Measurements from ENCODE around the gene AK1. TPM values are rescaled to one million over a fixed set of nuclear protein-coding genes. Genes with fewer than 3 reads are reported as not detected.

The AK1 gene, protein sequence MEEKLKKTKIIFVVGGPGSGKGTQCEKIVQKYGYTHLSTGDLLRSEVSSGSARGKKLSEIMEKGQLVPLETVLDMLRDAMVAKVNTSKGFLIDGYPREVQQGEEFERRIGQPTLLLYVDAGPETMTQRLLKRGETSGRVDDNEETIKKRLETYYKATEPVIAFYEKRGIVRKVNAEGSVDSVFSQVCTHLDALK
- 18.5 and 20.4 TPM in 2 replicates for total RNA-seq (2014; rRNA removed; shearing (Covaris generic))

DNA sequence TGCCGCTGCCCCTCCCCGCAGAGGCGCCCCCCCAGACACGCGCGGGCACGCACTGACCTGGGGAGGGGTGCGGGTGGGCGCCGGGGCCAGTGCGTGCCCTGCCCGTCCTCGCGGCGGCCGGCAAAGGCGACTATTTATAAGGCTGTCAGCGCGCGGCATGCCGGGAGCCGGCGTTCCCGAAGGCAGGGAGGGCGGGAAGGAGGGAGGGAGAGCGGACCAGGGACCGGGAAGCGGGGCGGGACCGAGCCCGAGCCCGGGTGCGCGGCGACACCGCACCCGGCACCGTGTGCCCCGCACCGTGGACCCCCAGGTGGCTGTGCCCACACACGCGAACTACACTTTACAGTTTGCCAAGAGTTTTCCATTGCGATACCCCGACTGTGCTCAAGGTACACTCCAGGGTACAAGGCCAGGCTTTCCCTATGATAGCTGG, at the start of gene AK1:
AK1 (minus strand) TSS at position 110 of the 433 bp plus-strand sequence. CDS start 3,058 bp downstream, outside the sequence.
- H3K27me3 ChIP-seq (ENCODE audit: control insufficient read depth, insufficient read depth, low read length): peaks cover 1% of the 10 kb centered on the region; the same call in 1 of the 2 replicates
- H3K36me3 ChIP-seq (replicated peaks; ENCODE audit: control insufficient read depth, insufficient read depth, low read length): no peaks in the 10 kb centered on the region
- H3K4me3 ChIP-seq (ENCODE audit: insufficient read depth, low read depth, low read length): peak within 1 kb of the TSS; percentile 67
- DNase-seq: peak; percentile 94

DNA sequence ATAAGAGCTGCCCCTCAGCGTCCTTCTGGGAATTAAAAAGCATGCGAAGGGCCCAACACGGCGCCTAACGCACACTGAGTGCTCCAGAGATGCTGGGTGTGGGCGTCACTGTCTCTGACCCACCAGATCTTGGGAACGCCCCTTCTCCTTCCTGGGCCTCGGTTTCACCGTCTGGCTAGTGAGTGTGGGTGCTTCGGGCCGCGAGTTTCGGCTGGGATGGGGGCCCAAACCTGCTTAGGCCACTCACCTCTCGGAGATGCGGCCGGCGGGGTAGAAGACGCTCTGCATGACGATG, 49.4 kb upstream of the AK1 start:
- Histone ChIP-seq H3K4me3 (ENCODE audit: insufficient read depth, low read depth, low read length) (peak overlapping the region; percentile 70), H3K27me3 (ENCODE audit: control insufficient read depth, insufficient read depth, low read length) (peaks cover 42% of the 10 kb centered on the region), H3K36me3 (replicated peaks; ENCODE audit: control insufficient read depth, insufficient read depth, low read length) (no peaks in the 10 kb centered on the region)
- no peak for DNase-seq

DNA sequence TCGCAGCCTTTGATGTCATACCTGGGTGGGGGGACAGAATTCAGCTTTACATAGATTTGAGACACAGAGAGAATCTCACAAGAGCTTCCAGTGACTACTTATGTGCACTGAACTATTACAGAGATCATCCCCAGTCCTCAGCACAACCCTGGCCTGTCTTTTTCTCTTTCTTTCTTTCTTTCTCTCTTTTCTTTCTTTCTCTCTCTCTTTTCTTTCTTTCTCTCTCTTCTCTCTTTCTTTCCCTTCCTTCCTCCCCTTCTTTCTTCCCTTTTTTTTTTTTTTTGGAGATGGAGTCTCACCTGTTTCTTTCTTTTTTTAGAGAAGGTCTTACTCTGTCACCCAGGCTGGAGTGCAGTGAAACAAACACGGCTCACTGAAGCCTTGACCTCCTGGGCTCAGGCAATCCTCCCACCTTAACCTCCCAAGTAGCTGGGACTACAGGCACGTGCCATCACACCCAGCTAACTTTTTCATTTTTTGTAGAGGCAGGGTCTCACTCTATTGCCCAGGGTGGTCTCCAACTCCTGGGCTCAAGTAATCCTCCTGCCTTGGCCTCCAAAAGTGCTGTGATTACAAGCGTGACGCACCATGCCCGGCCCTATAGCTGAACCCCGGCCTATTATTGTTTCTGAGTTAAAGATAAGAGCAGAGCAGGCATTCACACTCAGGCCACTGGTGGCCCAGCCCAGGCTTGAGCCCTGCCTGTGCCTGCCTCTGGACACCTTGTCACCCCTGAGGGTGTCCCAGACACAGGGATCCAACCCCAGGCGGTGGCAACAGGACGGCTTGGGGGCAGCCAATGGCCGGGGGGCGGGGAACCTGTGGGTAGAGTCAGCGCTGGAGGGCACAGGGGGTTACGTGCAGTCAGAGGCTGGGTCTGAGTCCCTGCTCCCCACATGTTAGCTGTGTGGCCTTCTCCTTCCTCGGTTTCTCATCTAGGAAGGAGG, 48.8 kb upstream of the AK1 start:
- peak overlapping the region; percentile 70 for H3K4me3 ChIP-seq (ENCODE audit: insufficient read depth, low read depth, low read length)
- H3K36me3 ChIP-seq (replicated peaks; ENCODE audit: control insufficient read depth, insufficient read depth, low read length): no peaks in the 10 kb centered on the region
- no peak for DNase-seq
- H3K27me3 ChIP-seq (ENCODE audit: control insufficient read depth, insufficient read depth, low read length): peaks cover 45% of the 10 kb centered on the region

DNA sequence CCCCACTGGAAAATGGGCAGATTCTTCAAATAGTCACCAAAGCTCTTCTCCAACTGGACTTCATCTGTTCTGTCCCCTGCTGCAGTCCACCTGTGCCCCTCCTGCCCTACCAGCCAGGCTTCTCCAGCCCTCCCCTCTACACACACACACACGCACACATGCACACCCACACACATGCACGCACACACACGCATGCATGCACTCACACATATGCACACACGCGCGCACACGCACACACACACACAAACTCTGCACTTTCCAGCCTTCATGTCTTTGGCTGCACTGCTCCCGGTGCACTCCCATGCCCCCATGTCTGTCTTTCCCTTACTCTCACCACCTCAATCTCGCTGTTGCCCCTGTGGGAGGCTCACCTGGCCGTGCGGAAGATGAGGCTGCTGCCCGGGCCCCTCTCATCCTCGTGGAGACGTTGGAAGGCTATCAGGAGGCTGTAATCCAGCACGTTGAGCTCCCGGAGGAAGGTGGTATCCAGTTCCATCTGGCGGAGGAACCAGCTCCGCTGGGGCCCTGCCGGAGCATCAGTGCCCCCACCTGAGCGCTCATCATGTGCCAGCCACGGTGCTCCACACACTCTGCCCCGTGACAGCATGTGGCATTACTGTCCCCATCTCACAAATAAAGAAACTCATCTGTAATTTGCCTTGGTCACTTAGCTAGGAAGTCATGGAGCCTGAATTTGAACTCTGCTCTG, 47.4 kb upstream of the AK1 start:
- Histone ChIP-seq H3K4me3 (ENCODE audit: insufficient read depth, low read depth, low read length) (no peak overlapping the region), H3K27me3 (ENCODE audit: control insufficient read depth, insufficient read depth, low read length) (peaks cover 42% of the 10 kb centered on the region), H3K36me3 (replicated peaks; ENCODE audit: control insufficient read depth, insufficient read depth, low read length) (no peaks in the 10 kb centered on the region)
- DNase-seq: no peak

GRCh38 chr9:127923771-127924170, 46.3 kb upstream of the AK1 start:
- no peak for DNase-seq
- Histone ChIP-seq H3K36me3 (replicated peaks; ENCODE audit: control insufficient read depth, insufficient read depth, low read length) (no peaks in the 10 kb centered on the region), H3K4me3 (ENCODE audit: insufficient read depth, low read depth, low read length) (no peak overlapping the region), H3K27me3 (ENCODE audit: control insufficient read depth, insufficient read depth, low read length) (peaks cover 31% of the 10 kb centered on the region)

DNA sequence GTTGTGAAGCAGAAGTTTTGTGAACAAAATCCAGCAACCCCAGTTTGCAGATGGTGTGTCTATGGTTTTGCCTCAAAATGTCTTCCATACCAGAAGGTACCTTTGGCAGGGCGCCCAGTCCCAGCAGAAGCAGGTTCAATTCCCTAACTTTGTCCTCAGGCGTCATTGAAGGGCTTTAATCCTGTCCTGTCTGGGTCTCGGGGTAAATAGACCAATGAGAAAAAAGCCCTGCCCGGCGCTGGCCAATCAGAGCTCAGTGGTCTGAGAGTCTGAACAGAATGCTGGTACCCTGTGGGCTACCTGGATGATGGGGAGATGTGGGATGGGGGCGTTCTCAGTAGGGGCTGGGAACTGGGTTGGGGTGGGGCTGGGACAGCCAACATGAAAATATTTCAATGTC, 45.6 kb upstream of the AK1 start:
- DNase-seq: peak; percentile 90
- peaks cover 25% of the 10 kb centered on the region; the same call in 1 of the 2 replicates for H3K27me3 ChIP-seq (ENCODE audit: control insufficient read depth, insufficient read depth, low read length)

DNA sequence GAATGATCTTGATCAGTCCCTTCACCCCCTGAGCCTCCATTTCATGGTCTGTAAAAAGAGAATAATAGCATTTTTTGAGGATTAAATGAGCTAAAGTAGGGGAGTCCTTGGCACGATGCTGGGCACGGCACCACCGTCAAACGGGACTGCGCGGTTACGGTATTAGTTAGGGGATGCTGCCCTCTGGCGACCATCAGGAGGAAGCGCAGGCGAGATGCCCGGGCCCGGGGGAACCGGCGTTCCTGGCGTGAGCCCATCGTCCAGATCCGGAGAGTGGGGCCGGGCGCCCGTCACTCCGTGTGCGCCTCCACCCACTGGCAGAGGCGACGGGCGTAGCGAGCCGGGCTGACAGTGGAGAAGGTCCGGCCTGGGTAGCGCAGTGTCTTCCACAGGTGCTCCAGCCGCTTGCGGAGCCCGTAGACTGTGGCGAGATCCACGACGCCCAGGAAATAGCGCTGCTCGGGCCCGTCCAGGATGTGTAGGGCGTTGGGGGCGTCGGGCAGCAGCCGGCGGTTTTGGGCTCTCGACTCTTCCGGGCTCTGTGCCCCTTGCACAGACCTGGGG, 44.2 kb upstream of the AK1 start:
- H3K27me3 ChIP-seq (ENCODE audit: control insufficient read depth, insufficient read depth, low read length): peaks cover 13% of the 10 kb centered on the region; the same call in 1 of the 2 replicates
- peak; percentile 97 for DNase-seq
- no peaks in the 10 kb centered on the region for H3K36me3 ChIP-seq (replicated peaks; ENCODE audit: control insufficient read depth, insufficient read depth, low read length)
- H3K4me3 ChIP-seq (ENCODE audit: insufficient read depth, low read depth, low read length): 0 out of 2 replicates have a peak overlapping the region, but pooled peaks have one; percentile 2

More for the DNA sequence above, 45.6 kb upstream of the AK1 start:
- Histone ChIP-seq H3K36me3 (replicated peaks; ENCODE audit: control insufficient read depth, insufficient read depth, low read length) (no peaks in the 10 kb centered on the region), H3K4me3 (ENCODE audit: insufficient read depth, low read depth, low read length) (no peak overlapping the region)

- Histone ChIP-seq H3K27me3 (ENCODE audit: control insufficient read depth, insufficient read depth, low read length) (peaks cover 12% of the 10 kb centered on the region; the same call in 1 of the 2 replicates), H3K4me3 (ENCODE audit: insufficient read depth, low read depth, low read length) (no peak overlapping the region), H3K36me3 (replicated peaks; ENCODE audit: control insufficient read depth, insufficient read depth, low read length) (no peaks in the 10 kb centered on the region)
- DNase-seq: no peak
Measured at GRCh38 chr9:127920794-127921193, 43.3 kb upstream of the AK1 start.

DNA sequence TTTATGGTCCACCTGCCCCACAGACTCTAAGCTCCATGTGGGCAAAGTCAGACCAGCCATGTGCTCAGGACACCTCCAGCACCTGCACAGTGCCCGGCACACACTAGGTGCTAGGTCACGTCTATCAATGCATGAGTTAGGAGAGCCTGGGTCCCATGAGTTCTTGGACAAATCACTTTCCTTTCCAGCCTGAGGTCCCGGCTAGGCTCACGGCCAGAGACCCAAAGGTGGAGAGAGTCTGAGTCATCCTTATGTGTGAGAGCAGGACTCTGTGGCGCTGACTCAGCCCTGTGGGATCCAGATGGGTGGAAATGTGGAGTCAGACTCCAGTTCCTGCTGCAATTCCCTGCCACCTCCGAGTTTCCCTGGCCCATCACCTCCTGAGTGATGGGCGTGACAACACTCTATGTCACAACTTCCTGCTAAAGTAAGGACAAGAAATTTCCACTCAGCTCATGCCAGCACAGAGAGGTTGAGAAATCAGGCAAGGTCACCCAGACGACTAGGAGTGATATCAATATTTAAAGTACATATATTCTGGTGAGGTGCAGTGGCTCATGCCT, 41.9 kb upstream of the AK1 start:
- H3K27me3 ChIP-seq (ENCODE audit: control insufficient read depth, insufficient read depth, low read length): peaks cover 10% of the 10 kb centered on the region; the same call in 1 of the 2 replicates
- H3K36me3 ChIP-seq (replicated peaks; ENCODE audit: control insufficient read depth, insufficient read depth, low read length): no peaks in the 10 kb centered on the region
- DNase-seq: no peak
- H3K4me3 ChIP-seq (ENCODE audit: insufficient read depth, low read depth, low read length): no peak overlapping the region

- H3K27me3 ChIP-seq (ENCODE audit: control insufficient read depth, insufficient read depth, low read length): peaks cover 10% of the 10 kb centered on the region; the same call in 1 of the 2 replicates
- H3K36me3 ChIP-seq (replicated peaks; ENCODE audit: control insufficient read depth, insufficient read depth, low read length): no peaks in the 10 kb centered on the region
- H3K4me3 ChIP-seq (ENCODE audit: insufficient read depth, low read depth, low read length): no peak overlapping the region
- DNase-seq: peak; percentile 80
Measured at GRCh38 chr9:127918183-127919107, 41.0 kb upstream of the AK1 start.

DNA sequence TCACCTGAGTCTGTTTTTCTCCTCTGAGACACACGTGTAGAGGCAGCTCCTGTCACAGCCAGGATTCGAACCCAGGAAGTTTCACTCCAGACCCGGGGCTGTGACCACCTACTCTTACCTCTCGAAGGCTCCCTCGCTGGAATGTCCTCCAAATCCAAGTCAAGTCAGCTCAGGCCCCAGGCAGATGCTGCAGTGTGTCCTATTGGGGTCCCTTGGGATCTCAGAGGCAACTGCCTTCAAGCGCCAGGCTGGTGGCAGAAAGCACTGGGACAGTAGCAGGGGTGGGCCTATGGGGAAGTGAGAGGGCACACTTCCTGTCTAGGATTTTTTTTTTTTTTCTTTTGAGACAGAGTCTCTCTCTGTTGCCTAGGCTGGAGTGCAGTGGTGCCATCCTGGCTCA, 40.1 kb upstream of the AK1 start:
- Histone ChIP-seq H3K4me3 (ENCODE audit: insufficient read depth, low read depth, low read length) (no peak overlapping the region), H3K36me3 (replicated peaks; ENCODE audit: control insufficient read depth, insufficient read depth, low read length) (no peaks in the 10 kb centered on the region; the same call in 1 of the 2 replicates), H3K27me3 (ENCODE audit: control insufficient read depth, insufficient read depth, low read length) (peaks cover 10% of the 10 kb centered on the region; the same call in 1 of the 2 replicates)
- DNase-seq: no peak

DNA sequence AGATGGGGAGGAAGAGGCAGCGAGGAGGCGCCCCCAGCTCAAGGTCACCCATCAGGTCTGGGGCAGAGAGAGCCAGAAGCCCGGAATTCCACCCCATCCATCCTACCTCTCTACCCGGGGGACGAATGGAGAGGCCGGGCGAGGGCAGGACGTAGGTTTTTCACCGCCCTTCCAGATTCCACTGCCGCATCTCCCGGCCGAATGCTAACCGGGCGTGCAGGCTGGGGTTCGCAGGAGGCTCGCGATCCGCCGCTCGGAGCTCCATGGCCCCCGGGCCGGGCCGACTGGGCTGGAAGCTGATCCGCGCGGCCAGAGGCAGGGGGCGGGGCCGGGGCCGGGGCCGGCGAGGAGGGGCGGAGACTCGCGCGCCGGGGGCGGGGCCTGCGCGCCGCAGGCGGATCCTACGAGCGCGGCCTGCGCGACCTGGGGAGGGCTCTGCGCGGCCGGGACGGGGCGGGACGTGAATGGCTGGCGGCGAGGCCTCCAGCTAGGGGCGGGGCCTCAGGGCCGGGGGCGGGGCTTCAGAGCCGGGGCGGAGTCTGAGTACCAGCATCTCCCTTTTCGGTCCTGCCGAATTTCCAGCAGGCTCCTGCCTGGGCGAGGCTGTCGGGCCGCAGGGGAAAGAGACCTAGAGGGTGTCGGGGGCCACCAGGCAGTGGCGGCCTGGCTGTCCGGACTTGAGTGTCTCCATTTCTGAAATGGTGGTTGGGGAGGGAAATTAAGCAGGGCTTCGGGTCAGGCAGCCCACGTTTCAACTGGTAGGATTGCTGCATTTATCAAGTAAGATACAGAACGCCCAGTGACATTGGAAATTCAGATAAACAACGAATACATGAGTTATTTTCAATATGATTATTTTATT, 39.5 kb upstream of the AK1 start, which contains the start of gene ST6GALNAC4:
ST6GALNAC4 (minus strand) TSS at position 322 of the 862 bp plus-strand sequence. CDS start 622 bp downstream, outside the sequence.
- DNase-seq: peak; percentile 100
- Histone ChIP-seq H3K27me3 (ENCODE audit: control insufficient read depth, insufficient read depth, low read length) (peaks cover 10% of the 10 kb centered on the region; the same call in 1 of the 2 replicates), H3K36me3 (replicated peaks; ENCODE audit: control insufficient read depth, insufficient read depth, low read length) (no peaks in the 10 kb centered on the region; the same call in 1 of the 2 replicates), H3K4me3 (ENCODE audit: insufficient read depth, low read depth, low read length) (peak within 1 kb of the TSS; percentile 69)

All from H7 (cell line).